OCI-LY1 (cell line): ENCODE results near the gene VAV2.

Source experiments
- H2AFZ ChIP-seq: fragments of 200-600 bp; sonication (generic), shearing (Covaris generic); 2 replicates; pipeline ENCODE4 v1.6.0; 2014; ENCODE audit warnings: antibody characterized with exemption, mild to moderate bottlenecking, low read length
- H3F3A ChIP-seq: fragments of 200-600 bp; sonication (generic), shearing (Covaris generic); 2 replicates; pipeline ENCODE4 v1.6.0; 2014; ENCODE audit warnings: mild to moderate bottlenecking, antibody characterized with exemption, low read length, moderate library complexity; ENCODE audit not compliant: insufficient read depth
- H3K27ac ChIP-seq: fragments of 200-600 bp; sonication (generic); 2 replicates; pipeline ENCODE4 v1.5.1; 2014; ENCODE audit warnings: low read length, mixed run types, mild to moderate bottlenecking, low read depth; ENCODE audit not compliant: poor library complexity, severe bottlenecking
- H3K27me3 ChIP-seq: fragments of 200-600 bp; sonication (generic); 2 replicates; pipeline ENCODE4 v1.6.0; 2014; ENCODE audit warnings: antibody characterized with exemption, mild to moderate bottlenecking, low read length, moderate library complexity; ENCODE audit not compliant: insufficient read depth
- H3K36me3 ChIP-seq: fragments of 200-600 bp; sonication (generic); 2 replicates; pipeline ENCODE4 v1.6.1; 2014; ENCODE audit warnings: mild to moderate bottlenecking, antibody characterized with exemption, low read length, moderate library complexity, mixed read lengths; ENCODE audit not compliant: insufficient read depth
- H3K4me1 ChIP-seq: fragments of 200-600 bp; sonication (generic); 2 replicates; pipeline ENCODE4 v1.5.1; 2014; ENCODE audit warnings: mild to moderate bottlenecking, low read length, moderate library complexity; ENCODE audit not compliant: insufficient read depth, severe bottlenecking
- H3K4me2 ChIP-seq: fragments of 200-600 bp; sonication (generic), shearing (Covaris generic); 2 replicates; pipeline ENCODE4 v1.6.1; 2014; ENCODE audit warnings: low read length
- H3K4me3 ChIP-seq: fragments of 200-600 bp; sonication (generic); 2 replicates; pipeline ENCODE4 v1.5.1; 2014; ENCODE audit warnings: low read length, low read depth, mild to moderate bottlenecking, mixed read lengths; ENCODE audit not compliant: poor library complexity, severe bottlenecking
- H3K79me2 ChIP-seq: fragments of 200-600 bp; shearing (Covaris generic); 2 replicates; pipeline ENCODE4 v1.6.1; 2016; ENCODE audit warnings: mixed run types, low read length, mixed read lengths; ENCODE audit not compliant: insufficient read depth
- H3K9ac ChIP-seq: fragments of 200-600 bp; sonication (generic), shearing (Covaris generic); 2 replicates; pipeline ENCODE4 v1.6.1; 2014; ENCODE audit warnings: mild to moderate bottlenecking, low read length, mixed read lengths
- H3K9me2 ChIP-seq: fragments of 200-600 bp; sonication (generic), shearing (Covaris generic); 2 replicates; pipeline ENCODE4 v1.6.1; 2014; ENCODE audit warnings: low read depth, mild to moderate bottlenecking, low read length, mixed read lengths
- H3K9me3 ChIP-seq: fragments of 200-600 bp; shearing (Covaris generic); 2 replicates; pipeline ENCODE4 v1.6.1; 2014; ENCODE audit warnings: low read length, mixed read lengths
- H4K20me1 ChIP-seq: fragments of 200-600 bp; sonication (generic), shearing (Covaris generic); 2 replicates; pipeline ENCODE4 v1.6.0; 2016; ENCODE audit warnings: mild to moderate bottlenecking, low read length; ENCODE audit not compliant: insufficient read depth
- EZH2 ChIP-seq: fragments of 200-600 bp; sonication (generic), shearing (Covaris generic); IDR thresholded peaks from 2 replicates; pipeline ENCODE4 v1.8.0; 2017; ENCODE audit warnings: borderline replicate concordance, mixed run types, mild to moderate bottlenecking, antibody characterized with exemption, low read length, moderate library complexity, mixed read lengths
- TF ChIP-seq, protein P1 (sequence below): fragments of 200-600 bp; sonication (generic), shearing (Covaris generic); IDR thresholded peaks from 2 replicates; pipeline ENCODE4 v1.5.1; 2017; ENCODE audit warnings: mild to moderate bottlenecking, antibody characterized with exemption, low read length, moderate library complexity, mixed read lengths

Gene VAV2

DNA sequence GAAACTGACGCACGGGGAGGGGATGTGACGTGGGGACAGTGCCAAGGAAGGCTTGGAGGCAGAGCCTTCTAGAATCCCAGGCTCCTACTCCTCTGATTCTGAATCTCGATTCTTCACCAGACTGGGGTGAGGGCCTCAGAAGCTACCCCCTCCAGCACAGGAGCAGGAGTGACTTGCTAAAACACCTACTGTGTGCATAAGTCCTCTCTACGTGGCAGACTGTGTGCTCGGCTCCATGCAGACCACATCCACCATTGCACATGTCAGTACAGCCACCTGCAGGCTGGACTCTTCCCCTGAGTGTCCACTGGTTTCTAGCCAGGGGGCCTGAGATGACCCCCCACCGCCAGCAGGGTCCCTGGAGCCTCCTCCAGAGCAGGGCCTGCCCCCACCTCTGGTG is 182.8 kb downstream of the VAV2 start:
- Histone ChIP-seq H3K36me3 (no peaks in the 10 kb centered on the region), H3K9ac (no peak overlapping the region), H3K79me2 (no peaks in the 10 kb centered on the region), H3K27ac (no peak overlapping the region), H3K9me2 (no peaks in the 10 kb centered on the region), H4K20me1 (no peaks in the 10 kb centered on the region), H3K27me3 (peaks cover 7% of the 10 kb centered on the region; the same call in 1 of the 2 replicates), H3K4me3 (no peak overlapping the region), H2AFZ (no peak overlapping the region), H3K9me3 (no peaks in the 10 kb centered on the region), H3F3A (no peaks in the 10 kb centered on the region), H3K4me1 (no peaks in the 10 kb centered on the region), H3K4me2 (no peak overlapping the region)
- TF ChIP-seq EZH2 = no peak
- TF ChIP-seq, protein P1, sequence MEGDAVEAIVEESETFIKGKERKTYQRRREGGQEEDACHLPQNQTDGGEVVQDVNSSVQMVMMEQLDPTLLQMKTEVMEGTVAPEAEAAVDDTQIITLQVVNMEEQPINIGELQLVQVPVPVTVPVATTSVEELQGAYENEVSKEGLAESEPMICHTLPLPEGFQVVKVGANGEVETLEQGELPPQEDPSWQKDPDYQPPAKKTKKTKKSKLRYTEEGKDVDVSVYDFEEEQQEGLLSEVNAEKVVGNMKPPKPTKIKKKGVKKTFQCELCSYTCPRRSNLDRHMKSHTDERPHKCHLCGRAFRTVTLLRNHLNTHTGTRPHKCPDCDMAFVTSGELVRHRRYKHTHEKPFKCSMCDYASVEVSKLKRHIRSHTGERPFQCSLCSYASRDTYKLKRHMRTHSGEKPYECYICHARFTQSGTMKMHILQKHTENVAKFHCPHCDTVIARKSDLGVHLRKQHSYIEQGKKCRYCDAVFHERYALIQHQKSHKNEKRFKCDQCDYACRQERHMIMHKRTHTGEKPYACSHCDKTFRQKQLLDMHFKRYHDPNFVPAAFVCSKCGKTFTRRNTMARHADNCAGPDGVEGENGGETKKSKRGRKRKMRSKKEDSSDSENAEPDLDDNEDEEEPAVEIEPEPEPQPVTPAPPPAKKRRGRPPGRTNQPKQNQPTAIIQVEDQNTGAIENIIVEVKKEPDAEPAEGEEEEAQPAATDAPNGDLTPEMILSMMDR = no peak

DNA sequence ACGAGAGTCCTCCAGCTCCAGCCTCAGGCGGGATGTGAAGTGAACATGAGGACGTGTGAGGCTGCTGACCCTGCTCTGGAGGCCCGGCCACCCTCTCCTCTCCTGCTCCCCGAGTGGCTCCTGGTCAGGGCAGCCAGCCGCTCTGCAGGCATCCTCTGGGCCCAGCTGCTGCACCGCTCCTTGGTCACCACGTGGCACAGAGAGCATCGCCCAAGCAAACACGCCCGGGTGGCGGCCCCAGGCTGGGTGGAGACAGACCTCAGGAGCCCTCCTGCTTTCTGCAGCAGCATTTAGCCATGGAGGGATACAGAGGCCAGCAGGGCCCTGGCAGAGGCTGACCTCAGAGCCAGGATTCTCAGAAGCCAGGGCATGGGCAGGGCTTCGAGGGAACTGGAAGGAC is 184.3 kb downstream of the VAV2 start:
- Histone ChIP-seq H3K27ac (no peak overlapping the region), H3K36me3 (no peaks in the 10 kb centered on the region), H3K4me1 (no peaks in the 10 kb centered on the region), H4K20me1 (no peaks in the 10 kb centered on the region), H3F3A (no peaks in the 10 kb centered on the region), H3K9me3 (no peaks in the 10 kb centered on the region), H3K27me3 (no peaks in the 10 kb centered on the region), H2AFZ (no peak overlapping the region), H3K9me2 (no peaks in the 10 kb centered on the region), H3K4me3 (no peak overlapping the region), H3K9ac (no peak overlapping the region), H3K79me2 (no peaks in the 10 kb centered on the region), H3K4me2 (no peak overlapping the region)
- TF ChIP-seq, protein P1 = no peak
- no peak for TF ChIP-seq EZH2

DNA sequence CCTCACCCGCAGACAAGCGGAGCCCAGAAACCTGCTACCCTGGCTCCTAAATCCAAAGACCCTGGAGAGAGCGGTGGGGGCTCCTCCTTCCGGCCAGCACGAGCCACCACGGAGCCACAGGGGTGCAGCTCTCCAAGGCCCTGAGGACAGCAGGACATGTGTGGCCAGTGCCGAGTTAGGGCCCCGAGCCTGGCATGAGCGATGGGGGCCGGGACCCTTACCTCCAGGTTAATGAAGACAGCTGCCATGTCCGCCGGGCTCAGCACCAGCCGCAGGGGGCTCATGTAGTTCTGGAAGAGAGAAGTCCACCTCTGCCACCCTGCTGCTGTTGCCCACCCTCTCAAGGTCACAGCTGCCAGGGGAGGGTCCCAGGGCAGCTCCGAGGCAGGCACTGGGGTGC is 185.1 kb downstream of the VAV2 start:
- Histone ChIP-seq H3F3A (no peaks in the 10 kb centered on the region), H3K9ac (no peak overlapping the region), H4K20me1 (no peaks in the 10 kb centered on the region), H3K9me2 (no peaks in the 10 kb centered on the region), H3K79me2 (no peaks in the 10 kb centered on the region), H3K27ac (no peak overlapping the region), H3K9me3 (no peaks in the 10 kb centered on the region), H3K4me1 (no peaks in the 10 kb centered on the region), H2AFZ (no peak overlapping the region), H3K4me3 (no peak overlapping the region), H3K4me2 (no peak overlapping the region), H3K27me3 (no peaks in the 10 kb centered on the region), H3K36me3 (no peaks in the 10 kb centered on the region)
- TF ChIP-seq, protein P1 = no peak
- no peak for TF ChIP-seq EZH2
